Stimulated activated CD8-positive, alpha-beta memory T cell treated with anti-CD3 and anti-CD28 coated beads, Interleukin-7, amount 100 ng/mL, for 4 hours (primary cell): Measurements from ENCODE around the gene PAIP2B.
"Not testable (repeated sequence)": the region's sequence is repeated elsewhere in the genome, so short reads cannot be mapped to it uniquely, and the experiment has no call there.

Experiments used
- DNase-seq, 2 donors: peaks; one replicate each; pipeline ENCODE4 v3.0.0-alpha.2; 2020; ENCODE audit warnings: low read depth in 2 of 2

PAIP2B gene, protein sequence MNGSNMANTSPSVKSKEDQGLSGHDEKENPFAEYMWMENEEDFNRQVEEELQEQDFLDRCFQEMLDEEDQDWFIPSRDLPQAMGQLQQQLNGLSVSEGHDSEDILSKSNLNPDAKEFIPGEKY

DNA sequence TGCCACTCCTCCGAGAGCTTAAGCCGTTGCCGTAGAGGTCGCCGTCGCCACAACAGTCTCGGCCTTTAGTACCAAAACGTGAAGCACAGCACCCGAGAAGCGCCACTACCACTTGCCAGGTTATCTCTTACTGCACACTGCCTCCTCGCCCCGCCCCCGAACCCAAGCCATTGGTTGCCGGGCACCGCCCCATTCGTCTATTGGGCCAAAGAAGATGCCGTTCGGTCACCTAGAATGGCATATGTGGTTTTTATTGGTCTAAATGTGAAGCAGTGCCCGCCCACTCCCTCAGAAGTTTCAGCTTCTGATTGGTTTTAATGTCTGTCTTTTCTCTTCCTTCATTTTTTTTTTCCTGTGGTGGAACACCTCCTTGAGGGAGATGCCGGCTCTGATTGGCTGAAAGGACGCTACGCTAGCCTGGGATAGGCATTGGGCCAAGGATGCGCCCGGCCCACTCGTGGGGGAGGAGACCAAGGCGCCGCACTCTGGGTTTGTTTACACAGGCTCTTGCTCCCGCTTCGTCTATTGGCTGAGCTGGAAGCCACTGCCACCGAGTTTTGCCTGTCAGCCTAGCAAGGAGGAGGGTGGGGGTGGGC is at the start of gene PAIP2B:
PAIP2B (minus strand) TSS at position 139 of the 596 bp plus-strand sequence. CDS start 24,514 bp downstream, outside the sequence.
- DNase-seq: peak; percentile 96 to 98

DNA sequence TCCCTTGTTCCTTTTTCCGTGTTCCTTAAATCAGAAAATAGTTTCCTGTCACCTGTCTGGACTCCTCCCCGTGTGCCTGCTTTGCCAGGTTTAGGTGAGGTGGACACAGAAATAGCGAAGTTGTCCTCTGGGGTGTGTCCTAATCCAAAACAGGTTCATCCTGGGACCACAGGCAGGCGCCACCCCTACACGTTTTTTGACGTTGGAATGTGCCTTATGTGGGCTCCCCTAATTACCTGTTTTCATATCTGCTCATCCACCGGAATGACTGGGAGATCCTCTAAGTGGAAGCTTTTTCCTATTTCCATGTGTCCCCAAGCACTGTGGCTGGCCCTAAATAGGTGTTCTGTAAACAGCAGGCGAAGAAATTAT is 49.0 kb upstream of the PAIP2B start:
- no peak for DNase-seq

DNA sequence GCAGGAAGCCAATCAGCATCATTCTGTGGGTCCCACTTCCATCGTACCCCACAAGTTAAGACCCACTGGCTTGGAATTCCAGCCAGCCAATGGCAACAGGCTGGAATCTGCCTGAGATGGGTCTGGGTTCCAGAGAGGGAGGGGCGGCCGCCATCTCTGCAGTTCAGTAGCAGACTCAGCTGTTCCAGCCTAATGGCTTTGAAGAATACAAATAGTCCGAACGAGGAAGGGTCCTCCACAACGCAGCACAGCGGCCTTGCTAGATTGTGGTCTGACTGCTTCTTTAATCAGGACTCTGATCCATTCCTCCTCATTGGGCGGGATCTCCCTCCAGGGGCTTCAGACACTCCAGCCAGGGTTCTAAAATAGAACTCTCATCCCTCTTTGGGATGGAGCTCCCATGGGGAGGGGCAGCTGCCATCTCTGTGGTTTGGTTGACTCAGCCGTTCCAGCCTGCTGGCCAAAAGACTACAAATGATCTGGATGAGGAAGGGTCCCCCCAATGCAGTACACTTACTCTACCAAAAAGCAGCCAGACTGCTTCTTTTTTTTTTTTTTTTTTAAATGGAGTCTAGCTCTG is 42.7 kb upstream of the PAIP2B start:
- no peak for DNase-seq

DNA sequence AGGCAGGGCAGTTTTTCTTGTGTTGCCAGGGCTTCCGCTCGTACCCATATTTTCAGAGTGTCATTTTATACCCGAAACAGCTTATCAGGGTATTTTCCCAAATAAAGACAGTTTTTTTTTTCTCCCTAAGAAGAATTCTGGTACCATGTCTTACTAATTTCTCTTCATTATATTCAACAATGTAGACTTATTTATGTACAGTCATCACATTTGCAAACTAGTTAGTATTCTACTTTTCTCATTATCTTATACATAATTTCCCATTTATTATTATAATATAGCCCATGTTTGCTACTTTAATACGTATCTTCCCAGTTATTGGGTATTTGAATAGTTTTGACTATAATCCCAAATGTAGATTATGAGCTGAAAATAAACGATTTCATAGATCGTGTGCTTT is 36.5 kb upstream of the PAIP2B start:
- no peak for DNase-seq

DNA sequence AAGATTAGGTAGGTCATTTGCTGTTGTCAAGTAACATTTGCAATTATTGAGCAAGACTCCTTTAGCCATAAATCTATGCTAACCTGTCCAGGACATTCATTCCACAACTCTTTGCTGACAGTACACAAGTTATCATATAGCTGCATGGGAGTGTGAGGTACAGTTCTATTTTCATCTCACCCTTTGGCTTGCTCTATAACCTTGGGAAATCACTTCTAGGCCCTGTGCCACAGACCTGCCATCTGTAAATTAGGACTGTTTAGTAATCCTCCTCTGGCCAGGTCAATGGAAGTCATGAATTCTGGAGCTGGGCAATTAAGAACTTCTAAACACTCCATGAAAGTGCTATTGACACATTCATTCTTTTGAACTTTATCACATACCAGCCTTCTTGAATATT is 34.6 kb upstream of the PAIP2B start:
- no peak for DNase-seq

DNA sequence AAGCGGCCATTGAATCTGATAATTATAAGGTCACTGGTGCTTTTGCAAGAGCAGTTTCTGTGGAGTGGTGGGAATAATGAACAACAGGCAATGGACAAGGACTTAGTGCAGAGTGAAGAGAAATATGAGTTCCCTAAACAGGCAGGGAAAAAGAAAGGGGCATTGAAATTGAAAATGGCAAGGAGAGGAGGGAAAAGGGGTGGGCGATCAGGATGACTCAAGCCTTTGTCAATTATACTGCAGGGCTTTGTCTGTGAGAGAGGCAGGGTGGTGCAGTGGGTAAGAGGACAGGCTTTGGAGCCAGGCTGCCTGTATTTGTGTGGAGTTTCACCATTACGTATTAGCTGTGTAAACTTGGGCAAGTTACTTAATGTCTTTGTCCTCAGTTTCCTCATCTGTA is 29.5 kb upstream of the PAIP2B start:
- DNase-seq: no peak

DNA sequence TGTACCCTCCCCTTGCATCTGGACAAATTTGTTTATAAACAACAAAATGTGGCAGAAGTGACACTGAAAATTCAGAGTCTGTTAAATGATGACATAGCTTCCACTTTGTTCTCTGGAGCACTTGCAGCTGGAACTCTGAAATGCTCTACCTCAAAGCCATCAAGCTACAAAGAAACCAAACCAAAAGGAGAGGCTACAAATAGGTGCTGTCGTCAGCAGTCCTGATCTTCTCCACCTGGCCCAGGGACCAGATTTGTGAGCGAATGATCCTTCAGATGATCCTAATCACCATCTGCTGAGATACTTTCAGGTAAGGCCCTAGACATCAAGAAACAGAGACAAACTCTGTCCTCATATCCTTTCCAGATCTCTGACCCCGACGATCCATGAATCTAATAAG is 27.9 kb upstream of the PAIP2B start:
- no peak for DNase-seq

DNA sequence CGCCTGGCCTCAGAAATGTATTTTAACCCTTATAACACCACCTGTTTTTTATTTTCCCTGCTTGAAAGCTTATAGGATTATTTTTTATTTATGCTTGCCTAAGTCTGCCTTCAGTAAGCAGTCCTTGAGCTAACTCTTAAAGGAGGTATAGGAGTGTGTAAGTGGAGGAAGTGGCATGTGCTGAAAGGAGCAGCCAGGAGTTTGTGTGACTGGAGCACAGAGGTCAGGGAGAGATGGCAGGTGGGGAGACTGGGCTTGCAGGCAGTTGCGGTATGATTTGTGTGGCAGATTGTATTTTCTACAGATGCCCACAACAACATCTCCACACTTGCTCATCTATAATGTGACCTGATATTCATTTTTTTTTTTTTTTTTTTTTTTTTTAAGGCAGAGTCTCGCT is 27.2 kb upstream of the PAIP2B start:
- DNase-seq: no peak

DNA sequence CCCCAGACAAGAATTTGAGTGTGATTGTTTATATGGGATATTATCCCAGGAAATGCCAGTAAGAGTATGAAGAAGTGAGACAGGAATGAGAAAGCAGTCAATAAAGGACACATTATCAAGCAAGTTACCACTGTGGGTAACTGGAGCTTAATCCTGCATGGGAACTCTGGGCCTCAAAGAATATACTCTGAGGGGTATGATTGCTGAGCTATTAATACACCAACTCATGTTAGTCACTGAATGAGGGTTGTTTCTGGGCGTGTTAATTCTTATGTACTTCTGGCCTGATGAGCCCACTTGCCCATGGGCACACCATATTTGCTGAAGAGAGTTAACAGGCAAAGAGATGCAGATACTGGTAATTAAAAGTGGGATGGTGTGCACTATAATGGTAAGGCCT is 26.6 kb upstream of the PAIP2B start:
- DNase-seq: no peak

DNA sequence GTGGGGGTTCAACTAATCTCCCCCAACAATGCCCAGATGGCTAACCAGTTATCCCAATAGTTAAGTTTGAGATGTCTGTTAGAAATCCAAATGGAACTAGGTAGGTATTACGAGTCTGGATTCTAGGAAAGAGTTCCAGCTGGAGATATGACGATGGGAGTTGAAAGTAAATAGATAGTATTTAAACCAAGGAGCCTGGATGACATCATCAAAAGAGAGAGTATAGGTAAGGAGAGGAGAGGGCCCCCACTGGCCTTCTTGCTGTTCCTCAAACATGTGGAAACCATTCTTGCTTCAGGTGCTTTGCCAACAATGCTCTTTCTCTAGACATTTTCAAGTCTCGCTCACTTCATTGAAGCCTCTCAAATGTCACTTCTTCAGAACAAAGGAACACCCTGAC is 26.0 kb upstream of the PAIP2B start:
- DNase-seq: no peak

DNA sequence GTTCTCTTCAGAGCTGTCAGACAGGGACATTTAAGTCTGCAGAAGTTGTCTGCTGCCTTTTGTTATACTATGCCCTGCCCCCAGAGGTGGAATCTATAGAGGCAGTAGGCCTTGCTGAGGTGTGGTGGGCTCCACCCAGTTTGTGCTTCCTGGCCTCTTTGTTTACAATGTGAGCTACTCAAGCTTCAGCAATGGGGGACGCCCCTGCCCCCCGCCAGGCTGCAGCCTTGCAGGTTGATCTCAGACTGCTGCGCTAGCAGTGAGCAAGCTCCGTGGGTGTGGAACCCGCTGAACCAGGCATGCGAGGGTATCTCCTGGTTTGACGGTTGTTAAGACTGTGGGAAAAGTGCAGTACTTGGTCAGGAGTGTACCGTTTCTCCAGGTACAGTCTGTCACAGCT is 24.0 kb upstream of the PAIP2B start:
- no peak for DNase-seq

DNA sequence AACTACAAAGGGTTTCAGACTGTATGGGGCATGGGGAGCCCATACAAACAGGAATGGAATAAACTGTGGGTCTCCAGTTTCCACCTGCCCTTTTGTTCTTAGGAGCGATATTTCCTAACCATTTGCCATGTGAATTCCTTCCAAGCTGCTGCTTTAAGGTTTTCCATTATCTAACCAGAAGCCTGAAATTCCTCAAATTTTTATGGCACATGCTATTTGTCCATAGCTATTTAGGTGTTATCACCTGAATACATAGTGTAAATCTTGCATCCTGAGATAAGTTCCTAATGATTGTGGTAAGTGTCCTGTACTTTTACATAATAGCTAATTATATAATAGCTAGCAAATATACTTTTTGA is 17.4 kb upstream of the PAIP2B start:
- DNase-seq: no peak

DNA sequence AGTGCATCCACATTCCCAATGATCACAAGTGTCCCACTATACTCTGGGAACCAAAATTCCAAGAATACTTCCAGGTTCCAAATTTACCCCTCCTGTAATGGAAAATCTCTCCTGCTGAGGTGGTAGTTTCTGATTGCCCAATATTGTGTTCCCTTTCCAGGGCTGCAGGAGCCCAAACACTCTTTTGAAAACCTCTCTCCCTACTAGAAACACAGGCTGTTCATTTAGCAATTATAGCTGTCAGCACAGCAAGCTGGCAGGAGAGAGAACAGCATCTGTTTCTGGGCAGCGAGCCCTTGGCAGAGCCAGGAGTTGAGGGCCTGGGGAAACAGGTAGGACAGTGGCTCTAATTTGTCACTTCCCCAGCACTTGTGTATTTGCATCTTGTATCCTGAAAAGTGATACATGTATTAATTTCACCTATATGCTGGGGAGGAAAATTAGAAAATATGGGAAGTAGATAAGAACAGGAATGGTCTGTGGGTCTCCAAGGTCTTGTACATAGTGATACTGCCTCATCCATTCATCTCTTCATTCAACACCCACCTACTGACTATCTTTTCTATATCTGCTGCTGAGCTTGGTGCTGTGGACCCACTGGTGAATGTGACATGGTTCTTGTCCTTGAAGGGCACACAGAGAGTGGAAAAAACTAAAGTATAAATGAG is 16.9 kb upstream of the PAIP2B start:
- DNase-seq: no peak

DNA sequence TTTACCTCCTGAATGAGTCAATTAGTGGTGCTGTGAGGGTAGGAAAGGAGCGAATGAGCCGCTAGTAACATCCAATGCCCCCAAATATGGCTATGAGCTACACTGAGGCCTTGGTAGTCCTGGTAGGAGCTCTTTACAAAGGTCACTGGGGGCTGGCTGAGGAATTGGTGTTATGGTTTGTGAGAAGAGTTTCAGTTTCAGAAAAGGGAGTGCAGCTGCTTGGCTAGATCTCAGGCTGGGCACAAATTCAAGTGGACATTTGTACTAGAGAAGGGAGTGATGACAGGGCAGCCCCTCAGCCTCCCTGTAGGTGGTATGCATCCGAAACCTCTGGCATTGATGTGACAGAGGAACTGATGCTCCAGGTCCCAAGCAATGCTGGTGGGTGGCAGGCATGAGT is 13.9 kb upstream of the PAIP2B start:
- no peak for DNase-seq

DNA sequence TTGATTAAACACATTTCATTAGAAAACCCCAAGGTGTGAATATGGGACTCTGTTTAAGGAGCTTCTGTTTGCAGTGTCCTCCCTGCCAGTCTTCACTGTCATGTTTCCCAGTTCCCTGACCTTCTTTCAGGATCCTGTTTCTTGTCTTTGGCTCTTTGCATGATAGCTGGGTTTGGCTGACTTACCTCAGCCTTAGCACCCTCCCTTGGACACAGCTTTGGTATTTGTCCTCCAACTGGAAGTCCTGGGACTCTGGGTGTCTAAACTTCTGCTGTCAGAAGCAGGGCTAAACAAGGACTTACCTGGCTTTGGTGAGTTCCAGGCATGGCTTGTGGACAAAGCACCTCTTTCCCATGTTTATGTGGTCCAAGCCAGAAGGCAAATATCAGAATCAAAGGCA is 11.2 kb upstream of the PAIP2B start:
- no peak for DNase-seq

DNA sequence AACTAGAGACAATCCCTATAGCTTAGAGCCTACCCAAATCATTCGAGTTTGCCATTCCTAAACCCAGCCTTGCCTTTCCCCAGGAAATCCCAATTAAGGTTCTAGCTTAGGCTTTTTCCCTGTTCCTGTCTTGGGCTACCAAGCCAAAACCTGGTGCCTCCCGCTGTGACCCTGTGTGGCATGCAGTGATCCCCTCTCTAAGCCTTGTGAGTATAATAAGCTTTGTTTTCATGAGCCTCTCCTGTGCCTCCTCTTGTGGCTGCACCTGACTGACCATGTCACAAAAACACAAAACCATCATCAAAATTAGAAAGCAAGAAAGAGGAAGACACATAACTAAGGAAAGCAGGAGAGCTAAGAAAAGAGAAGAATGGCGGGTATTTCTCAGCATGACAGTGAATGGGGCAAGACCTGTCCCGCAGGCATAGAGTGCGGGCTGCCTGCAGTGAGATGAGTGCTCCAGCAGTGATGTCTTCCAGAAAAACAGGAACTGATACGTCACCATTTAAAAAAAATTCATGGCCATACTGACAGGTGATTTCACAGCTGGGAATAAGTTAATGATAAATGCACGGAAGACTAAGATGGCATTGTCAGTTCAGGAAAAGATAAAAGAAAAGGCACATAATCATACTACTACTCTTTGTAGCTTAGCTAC is 9.2 kb upstream of the PAIP2B start:
- DNase-seq: no peak

DNA sequence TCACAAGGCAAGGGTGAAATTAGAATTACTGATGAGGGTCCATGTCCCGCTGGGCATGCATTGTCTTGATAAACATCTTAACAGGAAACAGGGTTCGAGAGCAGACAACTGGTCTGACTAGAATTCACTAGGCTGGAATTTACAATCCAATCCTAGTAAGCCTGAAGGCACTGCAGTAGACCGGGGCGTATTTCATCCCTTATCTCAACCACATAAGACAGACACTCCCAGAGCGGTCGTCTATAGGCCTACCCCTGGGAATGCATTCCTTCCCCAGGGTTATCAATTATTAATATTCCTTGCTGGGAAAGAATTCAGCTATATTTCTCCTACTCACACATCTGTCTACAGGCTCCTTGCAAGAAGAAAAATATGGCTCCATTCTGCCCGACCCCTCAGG is 6.2 kb upstream of the PAIP2B start:
- DNase-seq: not testable (repeated sequence)

DNA sequence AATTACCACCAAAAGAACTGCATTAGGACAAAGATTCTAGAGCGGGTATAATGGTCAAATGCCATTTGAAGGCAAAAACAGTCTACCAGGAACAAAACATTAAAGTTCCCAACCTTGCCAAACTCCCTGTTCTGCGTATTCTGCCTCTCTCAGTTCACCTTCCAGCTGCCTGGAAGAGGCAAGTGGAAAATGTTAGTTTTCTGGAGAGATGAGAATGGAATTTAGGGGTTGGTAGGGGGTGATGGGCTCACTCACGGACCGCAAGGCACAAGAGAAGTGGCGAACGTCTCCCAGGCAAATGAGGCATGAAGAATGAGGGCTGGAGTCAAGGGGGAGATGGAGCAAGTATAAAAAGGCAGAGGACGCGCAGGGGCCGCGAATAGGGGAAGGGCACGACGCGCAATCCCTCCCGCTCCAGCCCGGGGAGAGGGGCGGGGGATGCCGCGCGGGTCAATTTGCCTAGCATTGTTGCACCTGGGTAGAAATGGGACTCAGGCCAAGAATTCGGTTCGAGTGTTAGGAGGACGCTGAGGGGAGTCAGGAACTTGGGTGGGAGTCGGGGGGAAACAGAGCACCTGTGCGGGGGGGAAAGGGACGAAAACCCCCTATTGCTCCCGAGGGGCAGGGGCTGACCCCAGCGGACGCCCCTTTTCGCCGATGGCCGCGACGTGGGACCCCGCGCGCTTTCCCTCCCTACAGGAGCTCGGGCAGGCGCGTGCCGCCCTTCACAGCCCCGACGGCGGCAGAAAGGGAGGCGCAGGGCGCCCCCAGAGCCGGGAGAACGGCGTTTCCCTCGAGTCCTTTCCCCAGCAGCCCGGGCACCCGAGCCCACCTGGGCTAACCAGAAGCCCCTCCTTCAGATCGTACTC is 573 bp downstream of the PAIP2B start:
- DNase-seq: peak in 1 of 2 donors; percentile 4

DNA sequence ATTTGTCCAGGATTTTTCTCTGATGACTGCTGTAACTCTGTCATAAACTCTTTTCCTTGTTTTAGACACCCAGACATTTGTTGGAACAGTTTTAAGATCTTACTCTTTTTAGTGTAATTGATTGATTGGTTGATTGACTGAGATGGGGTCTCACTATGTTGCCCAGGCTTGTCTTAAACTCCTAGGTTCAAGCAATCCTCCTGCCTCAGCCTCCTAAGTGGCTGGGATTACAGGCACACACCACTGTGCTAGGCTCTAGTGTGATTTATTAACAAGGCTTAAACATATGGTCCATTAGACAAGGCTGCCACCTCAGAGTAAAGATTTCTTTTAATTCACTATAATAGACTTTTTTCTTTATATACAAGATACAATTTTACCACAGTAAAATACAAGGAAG is 2.0 kb downstream of the PAIP2B start:
- no peak for DNase-seq

DNA sequence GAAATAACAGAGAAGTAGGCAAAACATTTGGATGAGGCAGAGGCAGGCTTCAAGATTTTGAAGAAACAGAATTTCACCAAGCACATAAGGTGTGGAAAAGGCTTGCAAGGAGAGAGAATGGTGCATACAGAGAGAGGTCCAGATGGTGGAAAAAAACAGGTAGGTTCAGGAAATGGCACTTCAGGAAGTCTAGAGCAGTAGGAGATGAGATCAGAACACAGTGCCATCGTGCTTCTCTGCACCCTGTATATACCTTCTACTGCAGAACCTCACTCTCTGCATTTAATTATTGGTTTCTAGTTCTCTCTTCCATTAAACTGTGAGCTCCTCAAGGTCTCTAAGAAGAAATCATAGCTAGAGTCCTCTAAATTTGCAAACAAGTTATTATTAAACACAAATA is 2.4 kb downstream of the PAIP2B start:
- no peak for DNase-seq

DNA sequence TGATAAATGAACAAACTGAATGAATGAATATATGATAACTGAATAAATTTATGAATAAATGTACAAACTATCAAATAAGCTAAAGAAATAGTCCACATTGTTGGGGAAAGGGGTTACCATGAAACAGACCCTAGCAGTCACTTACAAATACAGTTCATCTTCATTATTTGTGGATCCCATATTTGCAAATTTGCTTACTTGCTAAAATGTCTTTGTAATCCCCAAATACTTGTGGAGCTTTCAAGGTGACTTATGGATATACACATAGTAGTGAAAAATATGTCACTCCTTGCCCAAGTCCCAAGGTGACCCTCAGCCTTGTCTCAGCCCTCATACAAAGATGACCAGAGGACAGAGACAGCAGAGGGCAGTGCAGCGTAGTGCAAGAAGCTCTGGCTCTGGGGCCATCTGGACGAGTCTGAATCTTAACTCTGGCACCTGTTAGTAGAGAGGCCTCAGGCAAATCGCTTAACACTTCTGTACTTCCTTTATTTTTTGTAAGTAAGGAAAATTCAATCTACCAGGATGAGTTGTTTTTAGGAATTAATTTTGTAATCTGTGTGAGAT is 3.1 kb downstream of the PAIP2B start:
- no peak for DNase-seq

DNA sequence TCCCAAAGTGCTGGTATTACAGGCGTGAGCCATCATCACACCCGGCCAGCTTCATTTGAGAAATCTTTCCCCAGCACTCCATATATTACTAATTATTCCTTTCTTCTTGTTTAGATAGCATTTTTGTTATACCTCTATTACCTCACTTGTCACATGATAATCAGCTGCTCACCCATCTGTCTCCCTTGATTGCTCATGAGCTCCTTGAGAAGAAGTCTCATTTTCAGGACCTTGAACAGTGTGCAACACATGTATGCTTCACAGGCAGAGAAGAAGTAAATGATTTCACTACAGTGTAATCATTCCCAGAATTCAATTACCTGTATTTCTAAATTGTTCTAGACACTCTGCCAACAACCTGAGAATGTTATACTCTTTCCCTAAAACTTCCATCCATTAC is 6.2 kb downstream of the PAIP2B start:
- no peak for DNase-seq
